Endothelial cell of umbilical vein (primary cell): ENCODE results near the gene WDHD1. TPM values are rescaled to one million over a fixed set of nuclear protein-coding genes. Genes with fewer than 3 reads are reported as not detected.

Experiments used
- BruUV-seq: library from RNA; stranded (reverse); fragments of 400-500 nt; replicated peaks from 2 replicates; lab custom pipeline; 2021; lab: Mats Ljungman, UMichigan
- CTCF ChIA-PET: fragments of 300-600, 350-600 bp; sonication (Branson Sonifier 250); formaldehyde crosslinking; loops from one replicate; lab custom pipeline; 2021; ENCODE audit warnings: antibody characterized with exemption, inconsistent platforms; lab: Charles Lee
- POLR2A ChIA-PET: fragments of 300-600, 350-600 bp; sonication (Branson Sonifier 250); formaldehyde crosslinking; loops from one replicate; lab custom pipeline; 2021; ENCODE audit warnings: antibody characterized with exemption, inconsistent platforms; lab: Charles Lee
- DNase-seq: peaks from one replicate; pipeline ENCODE4 v3.0.0-alpha.2; 2011; ENCODE audit warnings: low read depth, low spot score
- FAIRE-seq: peaks from 2 replicates; lab custom pipeline; 2011; peaks lifted over from hg19 to GRCh38; lab: Jason Lieb, UNC
- H2AFZ ChIP-seq: 2 replicates; pipeline ENCODE4 v1.6.0; 2012; ENCODE audit warnings: low read depth, low read length, control low read depth, inconsistent platforms
- H3K27ac ChIP-seq: 2 replicates; pipeline ENCODE4 v1.5.1; 2011; ENCODE audit warnings: low read depth, mild to moderate bottlenecking, control low read depth, low read length, moderate library complexity; ENCODE audit not compliant: insufficient read depth
- H3K27me3 ChIP-seq, 2 experiments: 2 replicates each; pipeline versions ENCODE4 v1.6.0 to v1.6.1; 2011; ENCODE audit warnings: low read length in 2 of 2, mixed read lengths in 1 of 2; ENCODE audit not compliant: control insufficient read depth in 2 of 2, insufficient read depth in 2 of 2
- H3K36me3 ChIP-seq, 2 experiments: 2 replicates in 1 of 2; 3 replicates in 1 of 2; pipeline ENCODE4 v1.5.1; 2011; ENCODE audit warnings: low read length in 2 of 2, mild to moderate bottlenecking in 1 of 2, moderate library complexity in 1 of 2; ENCODE audit not compliant: control insufficient read depth in 2 of 2, insufficient read depth in 2 of 2; ENCODE audit errors: extremely low read depth in 1 of 2
- H3K4me1 ChIP-seq: 3 replicates; pipeline ENCODE4 v1.5.1; 2011; ENCODE audit warnings: mild to moderate bottlenecking, low read length; ENCODE audit not compliant: control insufficient read depth, insufficient read depth; ENCODE audit errors: extremely low read depth
- H3K4me2 ChIP-seq: 2 replicates; pipeline ENCODE4 v1.6.1; 2011; ENCODE audit warnings: low read length, control low read depth, mixed read lengths; ENCODE audit not compliant: insufficient read depth
- H3K4me3 ChIP-seq, 3 experiments: fragments of 200-600 bp in 1 of 3; sonication (generic), shearing (Covaris generic) in 1 of 3; replicated peaks in 1 of 3; 2 replicates each; pipeline ENCODE4 v1.5.1; 2011 to 2016; ENCODE audit warnings: control low read depth in 3 of 3, low read length in 3 of 3, mild to moderate bottlenecking in 2 of 3, inconsistent platforms in 1 of 3, low read depth in 1 of 3, moderate library complexity in 1 of 3; ENCODE audit not compliant: insufficient read depth in 1 of 3
- H3K79me2 ChIP-seq: 2 replicates; pipeline ENCODE4 v1.6.0; 2012; ENCODE audit warnings: low read length, inconsistent platforms; ENCODE audit not compliant: control insufficient read depth, insufficient read depth
- H3K9ac ChIP-seq: replicated peaks from 2 replicates; pipeline ENCODE3; 2011; ENCODE audit warnings: low read length, control low read depth; ENCODE audit not compliant: insufficient read depth; ENCODE audit errors: extremely low read depth
- H3K9me1 ChIP-seq: replicated peaks from 3 replicates; pipeline ENCODE4 v1.6.0; 2011; ENCODE audit warnings: mild to moderate bottlenecking, low read length; ENCODE audit not compliant: control insufficient read depth, insufficient read depth; ENCODE audit errors: extremely low read depth
- H3K9me3 ChIP-seq: replicated peaks from 2 replicates; pipeline ENCODE4 v1.5.1; 2012; ENCODE audit warnings: low read length, inconsistent platforms; ENCODE audit not compliant: control insufficient read depth, insufficient read depth
- H4K20me1 ChIP-seq: replicated peaks from 2 replicates; pipeline ENCODE3; 2011; ENCODE audit warnings: mild to moderate bottlenecking, low read length; ENCODE audit not compliant: control insufficient read depth, insufficient read depth; ENCODE audit errors: extremely low read depth
- EZH2 ChIP-seq: IDR thresholded peaks from 2 replicates; pipeline ENCODE4 v1.6.1; 2012; ENCODE audit warnings: borderline replicate concordance, low read depth, mild to moderate bottlenecking, moderate library complexity, low read length, inconsistent platforms; ENCODE audit not compliant: severe bottlenecking
- FOS ChIP-seq: IDR thresholded peaks from 2 replicates; pipeline ENCODE4 v1.6.1; 2011; ENCODE audit warnings: mild to moderate bottlenecking, low read length, moderate library complexity, borderline replicate concordance; ENCODE audit not compliant: insufficient read depth
- GATA2 ChIP-seq: IDR thresholded peaks from 2 replicates; pipeline ENCODE4 v1.7.0; 2011; ENCODE audit warnings: low read depth, mild to moderate bottlenecking, moderate library complexity, mixed read lengths, low read length; ENCODE audit not compliant: insufficient read length, insufficient read depth
- JUN ChIP-seq: IDR thresholded peaks from 2 replicates; pipeline ENCODE4 v1.6.1; 2011; ENCODE audit warnings: borderline replicate concordance, low read depth; ENCODE audit not compliant: insufficient read length, insufficient read depth
- MYC ChIP-seq: IDR thresholded peaks from one replicate; pipeline ENCODE4 v1.6.1; 2011; ENCODE audit warnings: mild to moderate bottlenecking, low read depth, low read length
- POLR2A ChIP-seq: IDR thresholded peaks from 2 replicates; pipeline ENCODE4 v1.6.1; 2012; ENCODE audit warnings: low read depth, mild to moderate bottlenecking, control low read depth, low read length
- POLR2AphosphoS5 ChIP-seq: IDR thresholded peaks from 2 replicates; pipeline ENCODE4 v1.6.1; 2012; ENCODE audit warnings: low read depth, mild to moderate bottlenecking, control low read depth, low read length, moderate library complexity; ENCODE audit not compliant: insufficient read depth
- dilution Hi-C: fragments of 300-500 bp; cut with MboI; formaldehyde crosslinking; loops from one replicate; pipeline ENCODE4 v1.15.0; 2019; ENCODE audit warnings: low sequenced_read_pairs; ENCODE audit not compliant: extremely low pct_ligation_motif_present
- intact Hi-C: fragments of 100-400 bp; cut with micrococcal nuclease; formaldehyde crosslinking; loops from one replicate; pipeline ENCODE4 v1.10.0; 2022
- polyA plus RNA-seq, 4 experiments: library from polyadenylated mRNA; depleted of rRNA in 3 of 4; stranded (reverse) in 3 of 4; unstranded in 1 of 4; fragments of >200 nt; gene quantifications; 2 replicates each; pipeline versions ENCODE4 v1.2.1 to v1.2.3, GENCODE V29; 2011 to 2012; ENCODE audit warnings: missing spikeins in 1 of 4
- total RNA-seq: library from RNA; stranded (reverse); gene quantifications from 2 replicates; pipeline ENCODE4 v1.2.3, GENCODE V29; 2021
- TF ChIP-seq, protein P1 (sequence below): IDR thresholded peaks from 2 replicates; pipeline ENCODE4 v1.6.1; 2011; ENCODE audit not compliant: insufficient read depth, insufficient read length
- TF ChIP-seq, protein P2 (sequence below), 2 donors: IDR thresholded peaks; 1 replicate in 1 of 2; 2 replicates in 1 of 2; pipeline ENCODE4 v1.5.1; 2011; ENCODE audit warnings: low read length in 2 of 2, mild to moderate bottlenecking in 2 of 2, moderate library complexity in 2 of 2, control low read depth in 1 of 2, inconsistent platforms in 1 of 2, low read depth in 1 of 2; ENCODE audit not compliant: insufficient read depth in 1 of 2; ENCODE audit errors: extremely low read depth in 1 of 2

WDHD1 gene
- total and polyA plus RNA-seq, 2 donors (not counting 3 experiments of a cell fraction or from before 2014, with no cell fraction given), result 3.1 to 22.5 TPM

DNA sequence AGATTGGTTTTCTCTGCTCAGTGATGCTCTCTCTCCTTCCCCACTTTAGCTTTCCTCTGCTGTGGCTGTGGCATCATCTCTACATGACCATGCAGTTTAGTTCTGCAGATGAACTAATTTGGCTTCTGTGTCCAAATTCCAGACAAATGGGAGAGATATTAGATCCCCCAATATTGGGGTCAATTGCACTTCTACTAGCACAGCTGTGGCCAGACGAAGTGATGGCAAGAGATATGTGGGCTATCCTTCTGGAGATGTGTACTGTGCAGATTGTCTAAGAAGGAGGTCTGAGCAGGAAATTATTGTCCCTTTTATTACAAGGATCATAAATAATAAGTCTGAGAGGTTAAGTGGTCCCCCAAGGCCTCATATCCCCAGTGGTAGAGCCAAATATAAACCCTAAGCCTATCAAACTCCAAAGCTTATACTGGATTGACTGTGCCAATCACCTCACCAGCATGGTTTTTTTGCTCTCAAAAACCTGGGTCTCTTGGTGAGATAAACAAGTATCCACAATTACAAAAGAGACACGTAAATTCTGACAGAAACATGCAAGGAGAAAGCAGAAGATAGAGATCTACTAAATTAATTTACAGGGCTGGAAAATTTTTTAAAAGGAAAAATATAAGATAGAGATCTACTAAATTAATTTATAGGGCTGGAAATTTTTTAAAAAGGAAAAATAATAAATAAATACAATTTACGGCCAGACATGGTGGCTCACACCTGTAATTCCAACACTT, 95.1 kb downstream of the WDHD1 start:
- dilution Hi-C loops, result no loop called here
- TF ChIP-seq POLR2AphosphoS5, result no peak
- no peak for TF ChIP-seq JUN
- TF ChIP-seq EZH2, result no peak
- TF ChIP-seq MYC, result no peak
- ChIA-PET POLR2A (no interaction called here), CTCF (interaction anchor here (1.0 kb wide), 1 partner anchor 53 kb away, joined by 3 read pairs; no protein-coding TSS in a partner anchor)
- Histone ChIP-seq H3K9me1 (no peaks in the 10 kb centered on the region), H3K36me3 (no peaks in the 10 kb centered on the region), H3K79me2 (no peaks in the 10 kb centered on the region), H3K27me3 (no peaks in the 10 kb centered on the region), H3K4me1 (no peaks in the 10 kb centered on the region), H3K9me3 (no peaks in the 10 kb centered on the region), H3K9ac (no peak overlapping the region), H4K20me1 (no peaks in the 10 kb centered on the region), H3K4me3 (no peak overlapping the region), H3K4me2 (no peak overlapping the region), H3K27ac (no peak overlapping the region), H2AFZ (no peak overlapping the region)
- BruUV-seq, result no TSS peak
- FAIRE-seq (no peak), DNase-seq (no peak)
- intact Hi-C loops, result no loop called here

DNA sequence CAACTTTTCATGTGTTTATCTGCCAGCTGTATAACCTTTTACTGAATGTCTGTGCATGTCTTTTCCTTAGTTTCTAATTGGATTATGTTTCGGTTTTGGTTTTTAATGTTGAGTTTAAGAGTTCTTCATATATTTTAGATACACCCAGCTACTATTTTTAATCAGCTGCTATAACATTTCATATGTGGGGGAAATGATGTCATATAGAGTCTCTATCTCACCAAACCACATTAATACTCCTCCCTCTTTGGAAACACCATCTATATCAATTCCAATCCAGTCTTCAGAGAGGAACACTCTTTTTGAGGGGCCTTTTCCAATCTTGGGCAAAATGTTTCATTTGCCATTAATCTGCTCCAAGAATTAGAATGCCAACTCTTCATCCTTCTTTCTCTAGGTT, 95.8 kb downstream of the WDHD1 start:
- POLR2A ChIA-PET, result no interaction called here
- DNase-seq (no peak), FAIRE-seq (no peak)
- no peaks in the 10 kb centered on the region for H3K79me2 ChIP-seq
- H3K36me3 ChIP-seq, result no peaks in the 10 kb centered on the region
- no peak overlapping the region for H3K4me2 ChIP-seq
- no peaks in the 10 kb centered on the region for H4K20me1 ChIP-seq
- H2AFZ ChIP-seq, result no peak overlapping the region
- no peaks in the 10 kb centered on the region for H3K9me3 ChIP-seq
- no peak overlapping the region for H3K9ac ChIP-seq
- no TSS peak for BruUV-seq
- TF ChIP-seq GATA2 (no peak), POLR2A (no peak), JUN (no peak), MYC (no peak), FOS (no peak), POLR2AphosphoS5 (no peak), EZH2 (no peak)
- TF ChIP-seq, protein P1, sequence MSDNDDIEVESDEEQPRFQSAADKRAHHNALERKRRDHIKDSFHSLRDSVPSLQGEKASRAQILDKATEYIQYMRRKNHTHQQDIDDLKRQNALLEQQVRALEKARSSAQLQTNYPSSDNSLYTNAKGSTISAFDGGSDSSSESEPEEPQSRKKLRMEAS, result no peak
- TF ChIP-seq, protein P2, sequence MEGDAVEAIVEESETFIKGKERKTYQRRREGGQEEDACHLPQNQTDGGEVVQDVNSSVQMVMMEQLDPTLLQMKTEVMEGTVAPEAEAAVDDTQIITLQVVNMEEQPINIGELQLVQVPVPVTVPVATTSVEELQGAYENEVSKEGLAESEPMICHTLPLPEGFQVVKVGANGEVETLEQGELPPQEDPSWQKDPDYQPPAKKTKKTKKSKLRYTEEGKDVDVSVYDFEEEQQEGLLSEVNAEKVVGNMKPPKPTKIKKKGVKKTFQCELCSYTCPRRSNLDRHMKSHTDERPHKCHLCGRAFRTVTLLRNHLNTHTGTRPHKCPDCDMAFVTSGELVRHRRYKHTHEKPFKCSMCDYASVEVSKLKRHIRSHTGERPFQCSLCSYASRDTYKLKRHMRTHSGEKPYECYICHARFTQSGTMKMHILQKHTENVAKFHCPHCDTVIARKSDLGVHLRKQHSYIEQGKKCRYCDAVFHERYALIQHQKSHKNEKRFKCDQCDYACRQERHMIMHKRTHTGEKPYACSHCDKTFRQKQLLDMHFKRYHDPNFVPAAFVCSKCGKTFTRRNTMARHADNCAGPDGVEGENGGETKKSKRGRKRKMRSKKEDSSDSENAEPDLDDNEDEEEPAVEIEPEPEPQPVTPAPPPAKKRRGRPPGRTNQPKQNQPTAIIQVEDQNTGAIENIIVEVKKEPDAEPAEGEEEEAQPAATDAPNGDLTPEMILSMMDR (IDR thresholded peaks at IDR 0.05; ENCODE audit: extremely low read depth in 1 of 2, insufficient read depth in 1 of 2, low read depth in 1 of 2, low read length in 2 of 2), result no peak
- no peak overlapping the region for H3K4me3 ChIP-seq
- dilution Hi-C loops (no loop called here), intact Hi-C loops (no loop called here)
- H3K9me1 ChIP-seq, result no peaks in the 10 kb centered on the region
- no peaks in the 10 kb centered on the region for H3K4me1 ChIP-seq
- no peaks in the 10 kb centered on the region for H3K27me3 ChIP-seq
- CTCF ChIA-PET, result interaction anchor here (1.0 kb wide), 1 partner anchor 53 kb away, joined by 3 read pairs; no protein-coding TSS in a partner anchor
- no peak overlapping the region for H3K27ac ChIP-seq
